AG10803 (cell line): ENCODE results near the gene SCARB1.

Experiments
- DNase-seq: peaks from one replicate; pipeline ENCODE4 v3.0.0; 2010; ENCODE audit warnings: low read depth
- H3K4me3 ChIP-seq: 2 replicates; pipeline ENCODE4 v1.5.1; 2011; ENCODE audit warnings: mild to moderate bottlenecking, low read length, control low read depth
- TF ChIP-seq, protein P1 (sequence below): conservative IDR thresholded peaks from 2 replicates; pipeline ENCODE4 v1.5.1; 2011; ENCODE audit warnings: mild to moderate bottlenecking, low read length, control low read depth, inconsistent platforms

Gene SCARB1

GRCh38 chr12:124752437-124753227 lies 111.0 kb downstream of the SCARB1 start:
- no peak overlapping the region for H3K4me3 ChIP-seq
- TF ChIP-seq, protein P1, sequence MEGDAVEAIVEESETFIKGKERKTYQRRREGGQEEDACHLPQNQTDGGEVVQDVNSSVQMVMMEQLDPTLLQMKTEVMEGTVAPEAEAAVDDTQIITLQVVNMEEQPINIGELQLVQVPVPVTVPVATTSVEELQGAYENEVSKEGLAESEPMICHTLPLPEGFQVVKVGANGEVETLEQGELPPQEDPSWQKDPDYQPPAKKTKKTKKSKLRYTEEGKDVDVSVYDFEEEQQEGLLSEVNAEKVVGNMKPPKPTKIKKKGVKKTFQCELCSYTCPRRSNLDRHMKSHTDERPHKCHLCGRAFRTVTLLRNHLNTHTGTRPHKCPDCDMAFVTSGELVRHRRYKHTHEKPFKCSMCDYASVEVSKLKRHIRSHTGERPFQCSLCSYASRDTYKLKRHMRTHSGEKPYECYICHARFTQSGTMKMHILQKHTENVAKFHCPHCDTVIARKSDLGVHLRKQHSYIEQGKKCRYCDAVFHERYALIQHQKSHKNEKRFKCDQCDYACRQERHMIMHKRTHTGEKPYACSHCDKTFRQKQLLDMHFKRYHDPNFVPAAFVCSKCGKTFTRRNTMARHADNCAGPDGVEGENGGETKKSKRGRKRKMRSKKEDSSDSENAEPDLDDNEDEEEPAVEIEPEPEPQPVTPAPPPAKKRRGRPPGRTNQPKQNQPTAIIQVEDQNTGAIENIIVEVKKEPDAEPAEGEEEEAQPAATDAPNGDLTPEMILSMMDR, result no peak
- peak; percentile 74 for DNase-seq

DNA sequence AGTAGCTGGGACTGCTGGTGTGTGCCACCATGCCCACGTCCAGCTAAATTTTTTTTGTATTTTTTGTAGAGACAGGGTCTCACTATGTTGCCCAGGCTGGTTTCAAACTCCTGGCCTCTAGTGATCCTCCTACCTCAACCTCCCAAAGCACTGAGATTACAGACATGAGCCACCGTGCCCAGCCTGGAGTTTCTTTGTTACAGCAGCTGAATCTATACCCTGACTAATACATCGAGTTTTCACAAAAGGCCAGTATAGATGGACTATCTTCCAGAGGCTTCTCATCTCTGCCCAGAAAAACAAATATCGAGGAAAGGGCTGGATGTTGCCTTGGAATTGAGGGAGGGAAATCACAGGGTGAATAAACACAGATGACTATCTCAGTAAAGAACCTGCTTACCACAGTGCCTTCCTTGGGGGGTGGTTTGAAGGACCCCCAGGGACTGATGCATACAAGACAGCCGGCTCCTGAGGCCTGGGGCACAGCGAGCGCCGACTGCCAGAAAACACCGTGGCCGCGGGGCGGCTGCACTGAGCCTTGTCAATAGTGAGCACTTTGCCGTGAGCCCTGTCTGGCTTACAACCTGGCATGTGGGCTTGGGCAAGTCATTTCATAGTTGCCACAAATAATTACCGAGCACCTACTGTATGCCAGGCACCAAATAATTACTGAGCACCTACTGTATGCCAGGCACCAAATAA lies 111.9 kb downstream of the SCARB1 start:
- no peak overlapping the region for H3K4me3 ChIP-seq
- TF ChIP-seq, protein P1, result no peak

GRCh38 chr12:124750787-124751471 lies 112.7 kb downstream of the SCARB1 start:
- DNase-seq, result no peak
- TF ChIP-seq, protein P1, result no peak
- no peak overlapping the region for H3K4me3 ChIP-seq

More for the DNA sequence above, 111.9 kb downstream of the SCARB1 start:
- no peak for DNase-seq

- TF ChIP-seq, protein P1, result no peak
- DNase-seq, result no peak
- no peak overlapping the region for H3K4me3 ChIP-seq
These were observed 113.5 kb downstream of the SCARB1 start for GRCh38 chr12:124750149-124750656.

GRCh38 chr12:124749725-124750124 lies 113.9 kb downstream of the SCARB1 start:
- H3K4me3 ChIP-seq, result no peak overlapping the region
- TF ChIP-seq, protein P1, result no peak
- no peak for DNase-seq

DNA sequence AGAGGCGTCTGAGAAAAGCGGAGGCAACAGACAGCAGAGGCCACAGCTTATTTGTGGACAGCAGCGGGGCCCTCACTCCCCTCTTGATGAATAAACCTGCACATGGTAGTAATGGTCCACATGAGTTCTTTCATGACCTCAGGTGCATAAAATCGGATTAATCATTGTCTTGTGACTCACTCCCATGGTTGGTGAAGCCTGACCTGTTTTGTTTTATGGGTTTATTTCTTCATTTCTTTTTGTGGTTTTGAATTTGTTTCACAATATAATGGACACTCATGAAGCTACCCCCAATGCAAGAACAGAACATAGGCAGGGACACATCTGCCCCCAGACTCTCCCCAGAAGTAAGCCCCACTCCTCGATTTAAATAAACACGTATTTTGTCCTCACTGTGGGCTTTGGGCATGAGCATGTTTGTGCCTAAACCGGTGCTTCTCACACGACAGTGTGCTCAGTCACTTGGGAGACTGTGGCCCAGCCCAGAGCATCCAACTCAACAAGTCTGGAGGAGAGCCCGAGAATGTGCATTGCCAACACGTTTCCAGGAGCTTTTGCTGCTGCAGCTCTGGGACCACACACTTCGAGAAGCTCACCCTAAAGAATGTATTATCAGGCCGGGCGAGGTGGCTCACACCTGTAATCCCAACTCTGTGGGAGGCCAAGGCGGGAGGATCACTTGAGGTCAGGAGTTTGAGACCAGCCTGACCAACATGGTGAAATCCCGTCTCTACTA lies 116.1 kb downstream of the SCARB1 start:
- DNase-seq, result peak; percentile 95
- H3K4me3 ChIP-seq, result no peak overlapping the region
- TF ChIP-seq, protein P1, result no peak
